Measurements from ENCODE around the gene GCGR.

DNA sequence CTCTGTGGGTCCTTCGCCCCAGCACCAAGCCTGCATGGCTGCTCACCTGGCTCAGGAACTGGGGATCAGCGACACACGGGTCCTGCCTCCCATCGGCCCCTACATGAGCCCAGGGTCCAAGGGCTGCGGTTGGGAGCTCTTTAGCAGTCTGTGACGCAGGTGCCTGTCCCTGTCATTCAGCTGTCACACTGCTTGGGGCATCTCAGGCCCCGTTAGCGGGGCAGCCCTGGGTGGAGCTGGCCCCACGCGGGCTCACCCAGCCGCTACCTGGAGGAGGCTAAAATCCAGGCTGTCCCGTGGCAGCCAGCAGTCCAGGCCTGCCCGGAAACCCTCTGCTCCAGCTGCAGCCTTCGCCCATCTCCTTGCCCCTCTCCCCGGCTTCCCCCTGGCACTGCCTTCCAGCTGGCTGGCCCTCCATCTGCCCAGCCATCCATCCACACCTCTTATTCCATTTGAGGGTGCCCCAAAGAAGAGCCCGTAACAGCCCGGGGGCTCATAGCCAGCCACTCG is 3.3 kb downstream of the GCGR start:
- no peak for TF ChIP-seq POLR2AphosphoS5 (IDR thresholded peaks at IDR 0.05; ENCODE audit: low read depth, low read length)
- TF ChIP-seq, protein P1, sequence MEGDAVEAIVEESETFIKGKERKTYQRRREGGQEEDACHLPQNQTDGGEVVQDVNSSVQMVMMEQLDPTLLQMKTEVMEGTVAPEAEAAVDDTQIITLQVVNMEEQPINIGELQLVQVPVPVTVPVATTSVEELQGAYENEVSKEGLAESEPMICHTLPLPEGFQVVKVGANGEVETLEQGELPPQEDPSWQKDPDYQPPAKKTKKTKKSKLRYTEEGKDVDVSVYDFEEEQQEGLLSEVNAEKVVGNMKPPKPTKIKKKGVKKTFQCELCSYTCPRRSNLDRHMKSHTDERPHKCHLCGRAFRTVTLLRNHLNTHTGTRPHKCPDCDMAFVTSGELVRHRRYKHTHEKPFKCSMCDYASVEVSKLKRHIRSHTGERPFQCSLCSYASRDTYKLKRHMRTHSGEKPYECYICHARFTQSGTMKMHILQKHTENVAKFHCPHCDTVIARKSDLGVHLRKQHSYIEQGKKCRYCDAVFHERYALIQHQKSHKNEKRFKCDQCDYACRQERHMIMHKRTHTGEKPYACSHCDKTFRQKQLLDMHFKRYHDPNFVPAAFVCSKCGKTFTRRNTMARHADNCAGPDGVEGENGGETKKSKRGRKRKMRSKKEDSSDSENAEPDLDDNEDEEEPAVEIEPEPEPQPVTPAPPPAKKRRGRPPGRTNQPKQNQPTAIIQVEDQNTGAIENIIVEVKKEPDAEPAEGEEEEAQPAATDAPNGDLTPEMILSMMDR (IDR thresholded peaks at IDR 0.05) = no peak
- TF ChIP-seq, protein P2, sequence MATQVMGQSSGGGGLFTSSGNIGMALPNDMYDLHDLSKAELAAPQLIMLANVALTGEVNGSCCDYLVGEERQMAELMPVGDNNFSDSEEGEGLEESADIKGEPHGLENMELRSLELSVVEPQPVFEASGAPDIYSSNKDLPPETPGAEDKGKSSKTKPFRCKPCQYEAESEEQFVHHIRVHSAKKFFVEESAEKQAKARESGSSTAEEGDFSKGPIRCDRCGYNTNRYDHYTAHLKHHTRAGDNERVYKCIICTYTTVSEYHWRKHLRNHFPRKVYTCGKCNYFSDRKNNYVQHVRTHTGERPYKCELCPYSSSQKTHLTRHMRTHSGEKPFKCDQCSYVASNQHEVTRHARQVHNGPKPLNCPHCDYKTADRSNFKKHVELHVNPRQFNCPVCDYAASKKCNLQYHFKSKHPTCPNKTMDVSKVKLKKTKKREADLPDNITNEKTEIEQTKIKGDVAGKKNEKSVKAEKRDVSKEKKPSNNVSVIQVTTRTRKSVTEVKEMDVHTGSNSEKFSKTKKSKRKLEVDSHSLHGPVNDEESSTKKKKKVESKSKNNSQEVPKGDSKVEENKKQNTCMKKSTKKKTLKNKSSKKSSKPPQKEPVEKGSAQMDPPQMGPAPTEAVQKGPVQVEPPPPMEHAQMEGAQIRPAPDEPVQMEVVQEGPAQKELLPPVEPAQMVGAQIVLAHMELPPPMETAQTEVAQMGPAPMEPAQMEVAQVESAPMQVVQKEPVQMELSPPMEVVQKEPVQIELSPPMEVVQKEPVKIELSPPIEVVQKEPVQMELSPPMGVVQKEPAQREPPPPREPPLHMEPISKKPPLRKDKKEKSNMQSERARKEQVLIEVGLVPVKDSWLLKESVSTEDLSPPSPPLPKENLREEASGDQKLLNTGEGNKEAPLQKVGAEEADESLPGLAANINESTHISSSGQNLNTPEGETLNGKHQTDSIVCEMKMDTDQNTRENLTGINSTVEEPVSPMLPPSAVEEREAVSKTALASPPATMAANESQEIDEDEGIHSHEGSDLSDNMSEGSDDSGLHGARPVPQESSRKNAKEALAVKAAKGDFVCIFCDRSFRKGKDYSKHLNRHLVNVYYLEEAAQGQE (IDR thresholded peaks at IDR 0.05; ENCODE audit: insufficient read depth in 1 of 2, low read depth in 2 of 2, low read length in 1 of 2) = no peak

All from Panc1 (cell line).